NCI-H748 treated with DMSO at 0.1 percent for 48 hours (cell line): ENCODE results near the gene TFE3.

ENCODE experiments used
- DNase-seq: peaks from one replicate; lab custom pipeline; 2025; lab: John Stamatoyannopoulos, UW

Gene TFE3, protein sequence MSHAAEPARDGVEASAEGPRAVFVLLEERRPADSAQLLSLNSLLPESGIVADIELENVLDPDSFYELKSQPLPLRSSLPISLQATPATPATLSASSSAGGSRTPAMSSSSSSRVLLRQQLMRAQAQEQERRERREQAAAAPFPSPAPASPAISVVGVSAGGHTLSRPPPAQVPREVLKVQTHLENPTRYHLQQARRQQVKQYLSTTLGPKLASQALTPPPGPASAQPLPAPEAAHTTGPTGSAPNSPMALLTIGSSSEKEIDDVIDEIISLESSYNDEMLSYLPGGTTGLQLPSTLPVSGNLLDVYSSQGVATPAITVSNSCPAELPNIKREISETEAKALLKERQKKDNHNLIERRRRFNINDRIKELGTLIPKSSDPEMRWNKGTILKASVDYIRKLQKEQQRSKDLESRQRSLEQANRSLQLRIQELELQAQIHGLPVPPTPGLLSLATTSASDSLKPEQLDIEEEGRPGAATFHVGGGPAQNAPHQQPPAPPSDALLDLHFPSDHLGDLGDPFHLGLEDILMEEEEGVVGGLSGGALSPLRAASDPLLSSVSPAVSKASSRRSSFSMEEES

DNA sequence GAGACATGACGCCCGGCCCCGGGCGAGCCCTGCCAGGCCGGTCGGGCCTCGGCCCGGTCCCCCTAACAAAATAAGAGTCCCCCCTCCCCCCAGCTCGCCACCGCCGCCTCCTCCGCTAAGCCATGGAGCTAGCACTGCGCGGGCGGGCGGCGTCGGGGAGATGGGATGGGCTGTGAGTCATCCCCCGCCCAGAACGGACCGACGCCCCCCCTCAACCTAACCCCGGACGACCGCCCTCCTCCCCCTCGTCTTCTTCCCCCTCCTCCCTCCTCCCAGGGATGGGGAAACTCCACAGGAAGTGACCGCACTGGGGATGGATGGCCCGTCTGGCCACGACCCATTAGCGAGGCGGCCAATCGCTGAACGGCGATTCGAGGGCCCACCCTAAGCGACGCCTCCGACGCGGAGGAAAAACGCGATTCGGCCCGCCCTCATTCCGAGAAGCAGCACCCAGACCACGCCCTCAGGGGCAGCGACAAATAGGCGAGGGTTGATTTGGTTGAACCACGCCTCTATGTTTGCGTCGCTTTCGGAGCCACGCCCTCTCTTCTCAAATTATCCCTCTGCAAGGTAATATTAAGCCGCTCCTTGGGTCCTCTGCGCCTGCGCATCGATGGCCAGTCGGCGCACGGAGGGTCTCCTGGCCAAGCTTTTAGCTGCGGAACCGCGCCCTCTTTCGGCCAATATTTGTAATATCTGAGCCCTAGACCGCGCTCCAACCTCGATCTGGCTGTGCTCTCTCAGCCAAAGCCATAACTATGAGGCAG is at the start of gene TFE3:
TSS of gene TFE3 (minus strand) at position 138 of the 767 bp plus-strand sequence. CDS start at position 7, 131 bp downstream.
- DNase-seq, result peak; percentile 94

DNA sequence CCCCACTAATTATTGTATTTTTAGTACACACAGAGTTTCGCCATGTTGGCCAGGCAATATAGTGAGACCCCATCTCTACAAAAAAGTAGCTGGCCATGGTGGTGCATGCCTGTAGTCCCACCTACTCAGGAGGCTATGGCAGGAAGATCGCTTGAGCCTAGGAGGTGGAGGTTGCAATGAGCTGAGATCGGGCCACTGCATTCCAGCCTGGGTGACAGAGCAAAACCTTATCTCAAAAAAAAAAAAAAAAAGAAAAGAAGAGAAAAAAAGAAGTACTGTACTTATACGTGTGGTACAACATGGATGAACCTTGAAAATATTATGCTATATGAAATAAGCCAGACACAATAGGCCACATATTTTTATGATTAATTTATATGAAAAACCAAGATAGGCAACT is 46.4 kb upstream of the TFE3 start:
- no peak for DNase-seq

GRCh38 chrX:49082271-49082871 is 39.2 kb upstream of the TFE3 start:
- DNase-seq, result no peak

- DNase-seq, result peak; percentile 12
Measured at GRCh38 chrX:49079489-49080428, 36.6 kb upstream of the TFE3 start, which contains the start of gene WDR45. TSS of gene WDR45 (minus strand) at chrX:49079887. CDS start at chrX:49078095, 1,792 bp downstream.

GRCh38 chrX:49077941-49078340 is 34.8 kb upstream of the TFE3 start:
- no peak for DNase-seq

GRCh38 chrX:49075347-49075746 is 32.2 kb upstream of the TFE3 start:
- DNase-seq, result no peak

GRCh38 chrX:49073601-49074575 is 30.7 kb upstream of the TFE3 start, which contains the start of gene PRAF2:
TSS of gene PRAF2 (minus strand) at chrX:49074002. CDS start at chrX:49073987, 15 bp downstream.
- peak; percentile 84 for DNase-seq

DNA sequence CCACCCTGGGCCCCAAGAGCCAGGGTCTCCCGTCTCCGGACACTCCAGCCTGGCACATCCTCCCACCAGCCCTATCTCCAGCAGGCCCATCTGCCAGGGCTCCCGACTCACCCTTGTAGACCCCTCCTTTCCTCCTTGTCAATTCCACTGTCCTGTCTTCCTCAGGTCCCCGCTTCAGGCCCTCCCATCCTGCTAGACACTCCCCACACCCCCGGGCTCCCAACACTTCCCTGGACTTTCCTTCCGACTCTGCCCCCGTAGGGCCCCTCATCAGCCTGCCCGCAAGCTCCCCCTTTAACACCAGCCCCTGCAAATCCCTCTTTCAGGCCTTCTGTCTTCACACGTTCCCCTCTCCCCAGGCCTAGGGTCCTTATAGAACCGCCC is 29.5 kb upstream of the TFE3 start:
- no peak for DNase-seq

GRCh38 chrX:49071877-49072711 is 28.9 kb upstream of the TFE3 start:
- DNase-seq, result no peak

- DNase-seq, result no peak
Measured at GRCh38 chrX:49070988-49071387, 27.8 kb upstream of the TFE3 start.

GRCh38 chrX:49069038-49069437 is 25.9 kb upstream of the TFE3 start:
- DNase-seq, result no peak

- DNase-seq, result no peak
Measured at GRCh38 chrX:49067285-49068120, 24.3 kb upstream of the TFE3 start.

DNA sequence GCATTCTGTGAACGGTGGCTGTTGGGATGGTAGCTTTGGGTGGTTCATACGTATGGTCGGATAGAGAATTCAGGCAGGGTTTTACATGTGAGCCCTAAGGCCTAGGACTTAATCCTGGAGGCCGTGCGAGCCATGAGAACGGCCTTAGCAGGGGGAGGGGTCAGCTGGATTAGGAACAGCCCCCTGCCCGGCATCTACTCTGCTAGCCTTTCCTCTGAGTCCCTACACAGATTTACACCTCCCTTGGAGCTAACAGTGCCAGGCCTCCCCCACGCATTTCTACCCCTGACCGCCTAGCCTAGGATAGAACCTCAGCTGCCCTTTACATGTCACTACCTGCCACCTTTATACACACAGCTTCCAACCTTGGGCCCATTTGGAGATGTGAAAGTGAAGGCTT is 23.5 kb upstream of the TFE3 start:
- DNase-seq, result no peak

GRCh38 chrX:49066278-49066677 is 23.1 kb upstream of the TFE3 start:
- DNase-seq, result no peak

GRCh38 chrX:49064735-49065134 is 21.6 kb upstream of the TFE3 start:
- no peak for DNase-seq

- DNase-seq, result no peak
Measured at GRCh38 chrX:49064303-49064702, 21.1 kb upstream of the TFE3 start.

DNA sequence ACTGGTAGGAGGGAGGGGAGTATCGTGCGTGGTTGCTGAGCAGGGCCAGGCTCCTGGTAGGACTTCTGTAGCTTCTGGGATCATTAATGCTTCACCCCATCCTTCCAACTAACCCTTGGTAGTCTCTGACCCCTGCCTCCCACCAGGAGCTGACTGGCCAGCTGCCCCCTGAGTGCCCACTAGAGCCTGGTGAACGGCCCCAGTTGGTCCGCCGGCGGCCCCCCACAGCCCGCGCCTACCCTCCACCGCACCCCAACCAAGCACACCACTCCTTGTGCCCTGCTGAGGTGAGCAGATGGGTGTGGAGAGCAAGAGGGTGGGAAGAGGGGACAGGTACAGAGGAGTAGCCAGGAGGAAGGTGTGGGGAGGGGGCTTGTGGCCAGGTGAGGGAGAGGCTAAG is 20.6 kb upstream of the TFE3 start:
- DNase-seq, result no peak

GRCh38 chrX:49061916-49062315 is 18.8 kb upstream of the TFE3 start:
- DNase-seq, result no peak
